NCI-H526 (cell line): ENCODE data around the gene HNRNPUL1.
"Not testable (repeated sequence)": the region's sequence is repeated elsewhere in the genome, so short reads cannot be mapped to it uniquely, and the experiment has no call there.

Experiments
- DNase-seq, 2 experiments: peaks; one replicate each; lab custom pipeline; 2025; lab: John Stamatoyannopoulos, UW

HNRNPUL1 gene

DNA sequence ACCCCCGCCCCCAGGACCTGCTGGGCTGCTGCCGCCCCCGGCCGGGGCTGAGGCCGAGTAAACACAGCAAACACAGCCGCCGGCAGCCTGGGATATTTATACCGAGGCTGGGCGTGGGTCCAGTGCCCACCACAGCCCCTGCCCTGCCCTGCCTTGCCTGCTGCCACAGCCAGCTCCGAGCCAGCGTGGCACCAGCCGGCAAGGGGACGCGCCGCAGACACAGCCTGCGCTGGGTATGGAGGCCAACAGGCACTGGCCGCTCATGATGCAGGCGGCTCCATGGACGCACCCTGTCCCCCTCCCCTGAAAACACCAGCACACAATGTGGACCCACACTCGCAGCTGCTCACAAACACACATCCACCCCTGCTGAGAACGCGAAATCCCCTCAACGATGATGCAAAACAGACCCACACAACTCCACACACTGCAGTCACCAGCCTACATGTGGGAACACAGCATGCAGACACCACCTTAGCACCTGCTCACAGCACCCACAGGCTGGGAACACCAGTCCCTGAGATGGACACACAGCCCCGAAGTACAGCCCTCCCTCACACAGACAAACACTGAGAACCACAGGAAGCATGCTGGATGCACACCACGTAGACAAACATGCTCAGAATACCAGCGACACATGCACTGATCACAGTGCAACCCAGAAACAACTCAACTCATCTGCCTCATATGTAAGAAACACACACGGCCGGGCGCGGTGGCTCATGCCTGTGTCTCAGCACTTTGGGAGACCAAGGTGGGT lies 62.0 kb downstream of the HNRNPUL1 start:
- peak in 1 of 2 experiments; percentile 40 for DNase-seq

DNA sequence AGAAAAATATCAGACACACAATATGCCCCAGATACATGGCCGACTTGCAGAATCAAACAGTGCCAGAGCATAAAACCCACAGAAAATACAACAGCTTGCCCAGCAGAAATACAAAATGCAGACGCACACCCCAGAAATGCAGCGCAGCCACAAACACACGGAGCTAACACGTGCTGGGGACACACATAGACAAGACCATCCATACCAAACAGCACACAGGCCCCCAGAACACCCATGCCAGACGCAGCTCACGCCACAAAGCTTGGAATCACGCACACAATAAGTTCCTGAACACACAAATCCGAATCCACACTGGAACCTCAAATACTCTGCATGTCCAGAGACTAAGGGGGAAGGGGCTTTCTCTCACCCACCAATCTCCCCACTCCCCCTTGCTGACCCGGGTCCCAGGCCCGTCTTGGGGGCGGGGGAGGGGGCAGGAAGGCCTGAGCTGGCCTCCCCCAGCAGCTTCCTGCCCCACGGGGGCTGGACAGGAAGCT lies 63.0 kb downstream of the HNRNPUL1 start:
- DNase-seq, result no peak

DNA sequence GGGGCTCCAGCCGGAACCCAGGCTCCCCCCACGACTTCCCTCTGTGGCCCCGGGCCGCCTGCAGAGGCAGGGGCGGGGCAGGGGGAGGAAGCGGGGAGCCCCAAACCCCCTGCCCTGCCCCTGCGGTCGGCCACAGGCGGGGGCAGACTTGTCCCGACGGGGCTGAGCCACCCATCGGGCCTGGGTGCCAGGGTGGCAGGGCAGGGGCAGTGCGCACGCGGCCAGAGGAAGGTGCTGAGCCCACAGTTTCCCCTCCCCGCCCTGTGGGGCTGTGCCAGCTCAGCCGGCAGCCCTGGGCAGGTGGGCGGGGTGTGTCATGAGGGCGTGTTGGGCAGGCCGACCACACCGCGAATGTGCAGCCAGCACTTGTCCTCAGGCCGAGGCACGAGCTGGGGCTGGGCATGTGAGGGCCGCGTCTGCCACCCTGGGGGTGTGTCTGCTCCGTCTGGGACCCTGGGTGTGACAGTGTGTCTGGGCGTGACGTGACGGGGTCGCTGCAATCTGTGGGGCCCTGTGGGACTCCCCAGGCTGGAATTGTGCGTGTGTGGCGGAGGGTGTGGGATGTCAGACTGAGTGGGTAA lies 63.5 kb downstream of the HNRNPUL1 start:
- peak in 1 of 2 experiments; percentile 67 for DNase-seq

DNA sequence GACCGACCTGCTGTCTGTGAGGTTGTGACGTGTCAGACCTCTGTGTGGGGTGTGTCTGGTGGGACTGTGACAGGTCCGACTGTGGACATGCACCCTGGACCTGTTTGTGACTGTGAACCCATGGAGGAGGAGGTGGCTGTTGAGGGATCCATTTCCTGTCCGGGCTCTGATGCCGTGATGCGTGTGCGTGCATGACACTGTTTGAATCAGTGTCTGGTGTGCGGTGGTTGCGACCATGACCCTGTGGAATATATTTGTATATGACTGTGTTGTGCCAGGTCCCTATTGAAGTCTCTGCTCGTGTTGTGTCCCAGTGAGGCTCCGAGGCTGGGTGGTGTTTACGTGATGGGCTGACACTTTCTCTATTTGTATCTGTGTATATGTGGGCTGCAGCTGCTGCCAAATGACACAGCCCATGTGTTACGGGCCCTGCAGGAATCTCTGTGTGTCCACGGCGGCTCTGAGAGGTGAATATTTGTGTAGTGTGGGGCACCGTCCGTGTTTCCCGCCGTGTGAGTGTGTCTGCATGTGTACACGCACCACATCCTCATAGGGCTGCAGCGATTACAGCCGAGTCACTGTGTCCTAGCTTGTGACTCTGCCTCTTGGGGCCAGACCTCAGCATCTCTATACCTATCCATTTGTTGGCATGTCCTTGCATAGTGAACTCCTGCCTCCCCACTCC lies 64.1 kb downstream of the HNRNPUL1 start:
- DNase-seq, result no peak

DNA sequence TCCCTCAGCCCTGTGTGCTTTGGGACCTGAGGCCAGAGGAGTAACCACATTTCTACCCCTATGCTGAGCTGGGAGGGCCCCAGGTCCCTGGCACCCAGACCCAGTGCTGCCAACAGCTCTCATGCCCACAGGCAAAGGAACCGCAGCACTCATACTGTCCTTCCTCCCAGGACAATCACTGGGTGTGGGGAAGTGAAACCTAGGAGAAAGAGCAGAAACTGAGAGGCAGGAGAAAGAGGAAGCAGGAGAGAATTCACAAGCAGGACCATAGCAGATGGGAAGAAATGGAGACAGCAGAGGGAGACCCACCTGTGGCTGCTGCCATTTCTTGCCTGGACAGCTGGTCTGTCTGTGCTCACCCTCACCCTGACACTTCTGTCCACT lies 64.7 kb downstream of the HNRNPUL1 start:
- DNase-seq, result no peak

DNA sequence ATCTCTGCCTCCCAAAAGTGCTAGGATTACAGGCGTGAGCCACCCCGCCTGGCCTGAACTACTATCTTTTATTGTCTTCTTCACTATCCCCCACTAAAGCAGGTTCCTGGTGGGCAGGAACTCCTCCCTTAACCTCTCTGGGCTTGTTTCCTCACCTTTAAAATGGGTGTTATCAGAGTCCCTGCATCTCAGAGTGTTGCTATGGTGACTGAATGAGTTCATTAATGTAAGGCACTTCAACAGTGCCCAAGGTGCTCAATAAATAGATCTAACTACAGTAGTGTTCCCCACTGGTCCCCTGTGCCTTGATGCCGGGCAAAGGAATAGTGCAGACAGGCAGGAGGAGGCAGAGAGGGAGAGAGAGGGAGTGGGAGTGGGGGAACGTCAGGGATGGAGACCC lies 66.3 kb downstream of the HNRNPUL1 start:
- DNase-seq, result no peak

DNA sequence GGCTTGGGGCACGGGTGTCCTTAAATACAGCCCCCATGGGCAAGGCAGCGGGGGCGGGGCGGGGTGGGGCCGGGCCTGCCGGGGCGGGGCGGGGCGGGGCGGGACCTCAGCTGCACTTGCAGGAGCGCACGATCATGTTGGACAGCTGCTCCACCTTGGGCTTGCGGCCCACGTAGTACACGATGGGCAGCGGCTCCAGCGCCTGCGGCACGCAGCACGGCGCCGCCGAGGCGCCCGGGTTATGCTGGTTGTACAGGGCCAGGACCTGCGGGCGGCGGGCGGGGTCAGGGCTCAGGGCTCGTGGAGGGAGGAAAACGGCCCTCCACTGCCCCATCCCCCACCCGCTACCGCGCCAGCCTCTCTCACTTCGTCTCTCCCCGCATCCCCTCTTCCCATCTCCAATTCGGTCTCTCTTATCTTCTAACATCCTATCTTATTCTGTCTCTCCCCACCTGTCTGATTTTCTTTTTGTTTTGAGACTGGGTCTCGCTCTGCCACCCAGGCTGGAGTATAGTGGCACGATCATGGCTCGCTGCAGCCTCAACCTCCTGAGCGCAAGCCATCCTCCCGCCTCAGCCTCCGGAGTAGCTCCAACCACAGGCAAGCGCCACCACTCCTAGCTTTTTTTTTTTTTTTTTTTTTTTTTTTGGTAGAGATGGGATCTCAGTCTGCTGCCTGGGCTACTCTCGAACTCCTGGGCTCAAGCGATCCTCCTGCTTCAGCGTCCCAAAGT lies 66.9 kb downstream of the HNRNPUL1 start:
- DNase-seq, result peak in 1 of 2 experiments; percentile 42

DNA sequence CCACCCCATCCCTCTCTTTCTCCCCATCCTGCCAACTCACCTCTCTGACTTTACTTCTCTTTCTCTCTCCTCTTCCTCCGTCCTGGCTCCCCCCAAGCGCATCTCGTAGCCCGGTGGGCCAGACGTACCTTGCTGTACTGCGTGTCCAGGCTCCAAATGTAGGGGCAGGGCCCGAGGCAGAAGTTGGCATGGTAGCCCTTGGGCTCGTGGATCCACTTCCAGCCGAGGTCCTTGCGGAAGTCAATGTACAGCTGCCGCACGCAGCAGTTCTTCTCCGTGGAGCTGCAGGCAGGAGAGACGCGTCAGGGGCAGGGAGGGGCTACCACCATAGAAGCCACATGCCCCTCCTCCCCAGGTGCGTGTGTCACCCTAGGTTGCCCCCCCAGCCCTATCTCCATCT lies 67.8 kb downstream of the HNRNPUL1 start:
- no peak for DNase-seq

DNA sequence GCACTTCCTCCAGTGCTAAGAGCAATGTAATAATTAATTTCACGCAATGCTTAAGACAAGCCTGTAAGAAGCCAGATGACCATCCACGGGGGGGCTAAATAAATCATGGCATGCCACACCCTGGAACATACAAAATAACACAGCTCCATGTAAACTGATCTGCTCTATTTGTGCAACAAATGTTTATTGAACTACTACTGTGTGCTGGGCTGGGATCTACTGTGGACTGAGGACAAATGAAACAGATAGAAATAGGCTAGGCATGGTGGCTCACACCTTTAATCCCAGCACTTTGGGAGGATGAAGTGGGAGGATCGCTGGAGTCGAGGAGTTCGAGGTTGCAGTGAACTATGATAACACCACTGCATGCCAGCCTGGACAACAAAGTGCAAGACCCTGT lies 68.3 kb downstream of the HNRNPUL1 start:
- DNase-seq, result no peak

DNA sequence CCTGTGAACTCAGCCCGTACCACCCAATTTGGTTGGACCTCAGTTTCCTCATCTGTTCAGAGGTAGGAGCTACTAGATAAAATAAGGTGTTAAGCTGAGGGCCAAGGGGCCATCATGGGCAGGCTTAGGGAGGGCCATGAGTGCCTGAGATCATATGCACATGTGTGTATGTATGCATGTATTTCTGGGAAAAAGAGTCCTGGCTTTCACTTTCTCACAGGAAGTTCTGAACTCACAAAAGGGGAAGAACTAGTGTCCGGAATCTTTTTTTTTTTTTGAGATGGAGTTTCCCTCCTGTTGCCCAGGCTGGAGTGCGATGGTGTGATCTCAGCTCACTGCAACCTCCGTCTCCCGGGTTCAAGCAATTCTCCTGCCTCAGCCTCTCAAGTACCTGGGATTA lies 70.6 kb downstream of the HNRNPUL1 start:
- DNase-seq, result no peak

DNA sequence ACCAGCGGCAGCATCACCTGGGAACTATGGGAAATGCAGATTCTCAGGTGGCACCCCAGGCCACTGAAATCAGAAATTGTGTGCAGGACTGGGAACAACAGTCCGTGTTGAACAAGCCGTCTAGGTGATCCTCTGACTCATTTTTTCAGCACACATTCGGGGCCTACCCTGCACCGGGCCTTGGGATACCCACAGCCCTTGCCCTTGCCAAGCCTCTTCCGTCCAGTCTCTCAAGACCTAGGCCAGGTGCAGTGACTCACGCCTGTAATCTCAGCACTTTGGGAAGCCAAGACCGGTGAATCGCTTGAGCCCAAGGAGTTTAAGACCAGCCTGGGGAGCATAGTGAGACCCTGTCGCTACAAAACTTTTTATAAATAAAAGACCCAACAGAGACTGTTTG lies 71.3 kb downstream of the HNRNPUL1 start:
- DNase-seq, result no peak

DNA sequence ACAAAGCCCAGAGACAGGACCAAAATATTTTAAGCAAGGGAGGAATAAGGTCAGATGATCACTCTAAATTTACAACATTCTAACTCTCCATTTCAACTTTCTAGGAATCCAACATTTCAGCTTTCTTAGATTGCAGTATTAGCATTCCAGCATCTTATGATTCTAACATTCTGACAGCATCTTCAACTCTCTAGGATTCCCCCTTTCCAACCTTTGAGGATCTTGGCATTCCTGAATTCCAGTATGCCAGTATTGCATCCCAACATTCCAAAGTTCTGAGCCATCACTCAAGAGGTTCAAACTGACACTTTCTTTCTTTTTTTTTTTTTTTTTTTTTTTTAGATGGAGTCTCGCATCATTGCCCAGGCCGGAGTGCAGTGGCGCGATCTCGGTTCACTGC lies 75.8 kb downstream of the HNRNPUL1 start:
- DNase-seq, result no peak

DNA sequence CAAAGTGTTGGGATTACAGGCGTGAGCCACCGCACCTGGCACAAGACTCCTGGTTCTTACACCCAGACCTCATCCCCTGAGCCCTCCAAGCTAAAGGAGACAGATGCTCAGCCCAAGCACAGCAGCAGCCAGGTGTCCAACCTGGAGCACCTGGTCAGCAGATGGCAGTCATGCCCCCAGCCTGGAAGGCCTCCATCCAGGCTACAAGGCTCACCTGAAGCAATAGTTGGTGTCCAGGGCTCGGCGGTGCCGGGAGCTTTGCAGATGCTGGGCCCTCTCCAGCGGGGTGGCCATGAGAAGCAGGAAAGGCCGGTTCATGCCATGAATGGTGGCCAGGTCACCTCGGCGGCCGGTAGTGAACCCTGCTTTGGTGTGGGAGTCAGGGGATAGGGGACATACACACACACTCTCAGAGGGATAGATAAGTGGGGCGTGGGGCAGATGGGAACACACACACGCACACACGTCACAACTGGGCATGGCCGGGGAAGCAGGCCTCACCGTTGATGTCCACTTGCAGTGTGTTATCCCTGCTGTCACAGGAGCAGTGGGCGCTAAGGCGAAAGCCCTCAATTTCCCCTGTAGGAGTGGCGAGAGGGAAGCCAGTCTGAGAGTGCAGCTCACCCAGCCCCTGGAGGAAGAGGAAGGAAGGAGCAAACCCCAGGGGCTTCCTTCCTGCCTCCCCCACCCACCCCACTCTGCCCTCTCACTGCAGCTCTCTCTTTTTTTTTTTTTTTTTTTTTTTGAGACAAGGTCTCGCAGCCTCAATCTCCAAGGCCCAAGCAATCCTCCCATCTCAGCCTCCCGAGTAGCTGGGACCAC lies 77.7 kb downstream of the HNRNPUL1 start:
- peak in 1 of 2 experiments; percentile 42 for DNase-seq

DNA sequence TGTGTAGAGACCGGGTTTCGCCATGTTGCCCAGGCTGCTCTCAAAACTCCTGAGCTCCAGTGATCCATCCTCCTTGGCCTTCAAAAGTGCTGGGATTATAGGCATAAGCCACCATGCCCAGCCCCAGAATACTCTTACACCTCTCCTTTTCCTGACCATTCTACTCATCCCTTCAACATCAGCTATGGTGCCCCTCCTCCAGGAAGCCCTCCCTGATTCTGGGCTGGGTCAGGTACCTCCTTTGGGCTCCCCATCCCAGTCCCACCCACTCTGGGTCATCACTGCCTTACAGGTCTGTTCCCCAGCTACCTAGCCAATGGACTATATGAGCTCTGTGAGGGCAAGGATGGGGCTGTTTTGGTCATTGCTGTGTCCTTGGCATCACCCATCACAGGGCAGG lies 80.0 kb downstream of the HNRNPUL1 start:
- no peak for DNase-seq

DNA sequence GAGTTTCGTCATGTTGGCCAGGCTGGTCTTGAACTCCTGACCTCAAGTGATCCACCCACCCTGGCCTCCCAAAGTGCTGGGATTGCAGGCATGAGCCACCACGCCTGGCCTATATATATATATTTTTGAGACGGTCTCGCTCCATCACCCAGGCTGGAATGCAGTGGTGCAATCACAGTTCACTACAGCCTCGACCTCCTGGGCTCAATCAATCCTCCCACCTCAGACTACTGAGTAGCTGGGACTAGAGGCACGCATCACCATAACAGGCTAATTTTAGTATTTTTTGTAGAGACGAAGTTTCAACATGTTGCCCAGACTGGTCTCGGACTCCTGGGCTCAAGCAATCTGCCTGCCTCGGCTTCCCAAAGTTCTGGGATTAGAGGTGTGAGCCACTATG lies 82.7 kb downstream of the HNRNPUL1 start:
- not testable (repeated sequence) for DNase-seq

DNA sequence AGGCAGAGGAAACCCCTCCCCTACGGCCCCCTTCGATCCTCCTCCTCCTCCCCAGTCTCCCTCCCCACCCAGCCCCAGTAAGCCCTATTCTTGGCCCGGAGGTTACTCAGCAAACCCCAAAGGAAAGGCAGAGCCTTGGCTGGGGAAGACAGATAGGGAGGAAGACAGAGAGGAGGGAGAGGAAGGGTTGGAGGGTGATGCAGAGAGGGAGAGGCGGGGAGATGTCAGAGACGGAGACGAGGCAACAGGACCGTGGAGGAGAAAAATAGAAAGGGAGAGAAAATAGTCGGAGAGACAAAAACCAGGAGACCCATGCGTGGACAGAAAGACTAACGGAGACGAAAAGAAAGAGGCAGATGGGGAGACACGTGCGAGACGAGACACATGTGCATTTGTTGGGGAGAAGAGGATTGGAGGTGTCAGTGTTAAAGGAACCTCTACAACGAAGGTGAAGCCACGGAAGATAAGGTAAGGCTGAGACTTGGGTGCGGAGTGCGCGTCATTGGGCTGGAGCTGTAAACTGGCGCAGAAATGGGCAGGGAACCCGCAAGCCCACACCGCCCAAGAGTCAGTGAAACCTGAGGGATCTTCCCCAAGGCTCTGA lies 86.7 kb downstream of the HNRNPUL1 start:
- DNase-seq, result no peak

DNA sequence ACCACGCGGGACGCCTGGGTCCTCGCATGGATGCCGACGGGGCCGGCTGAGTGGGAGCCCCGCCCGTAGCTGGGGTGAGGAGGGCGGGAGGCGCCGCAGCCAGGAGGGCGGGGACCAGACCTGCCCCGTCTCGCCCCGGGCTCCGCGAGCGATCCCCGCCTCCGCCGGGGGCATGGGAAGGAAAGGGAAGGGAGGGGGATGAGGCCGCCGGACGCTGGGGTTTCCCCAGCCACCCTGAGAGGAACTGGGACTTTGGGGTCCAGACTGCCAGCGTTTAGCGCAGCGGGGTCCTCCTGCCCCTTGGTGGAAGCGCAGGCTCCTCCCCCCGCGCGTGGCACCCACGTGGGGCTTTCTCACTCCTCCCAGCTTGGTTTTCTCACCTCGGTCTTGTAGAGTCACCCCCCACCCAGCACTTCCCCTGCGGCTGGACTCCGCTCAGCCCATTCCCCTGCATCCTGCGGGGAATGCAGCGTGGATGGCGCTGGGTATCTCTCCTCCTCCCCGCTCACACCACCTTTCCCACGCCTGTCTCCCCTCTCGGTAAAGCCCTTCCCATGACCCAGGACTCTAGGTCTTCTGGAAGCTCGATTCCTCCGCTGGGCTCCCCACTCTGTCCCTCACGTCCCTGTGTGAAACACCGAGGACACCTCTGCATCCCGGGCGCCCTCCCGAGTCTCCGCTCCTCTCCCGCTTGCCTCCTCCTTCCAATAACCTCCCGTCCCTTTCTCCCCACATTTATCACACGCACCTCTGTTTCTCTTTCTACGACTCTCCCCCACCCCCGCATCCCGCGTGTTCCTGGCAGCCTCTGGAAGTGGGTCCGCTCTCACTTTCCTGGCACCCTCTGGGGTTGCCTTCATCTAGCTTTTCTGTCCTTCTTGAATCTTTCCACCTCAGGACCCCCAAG lies 87.4 kb downstream of the HNRNPUL1 start:
- DNase-seq, result peak in 1 of 2 experiments; percentile 42

DNA sequence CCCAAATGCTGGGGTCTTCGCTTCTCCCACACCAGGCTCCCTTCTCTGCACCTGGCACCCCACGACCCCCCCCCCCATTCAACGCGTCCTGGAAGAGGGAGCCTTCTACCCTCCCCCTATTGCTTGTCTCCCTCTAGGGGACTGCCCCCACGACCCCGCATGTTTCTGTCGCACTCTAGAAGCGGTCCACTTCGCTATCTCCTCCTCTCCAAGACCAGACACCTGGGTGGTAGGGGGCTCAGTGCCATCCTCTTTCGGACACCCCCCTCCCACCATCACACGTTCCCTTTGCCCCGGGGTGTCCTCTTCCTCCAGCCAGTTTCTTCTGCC lies 88.1 kb downstream of the HNRNPUL1 start:
- DNase-seq, result no peak

DNA sequence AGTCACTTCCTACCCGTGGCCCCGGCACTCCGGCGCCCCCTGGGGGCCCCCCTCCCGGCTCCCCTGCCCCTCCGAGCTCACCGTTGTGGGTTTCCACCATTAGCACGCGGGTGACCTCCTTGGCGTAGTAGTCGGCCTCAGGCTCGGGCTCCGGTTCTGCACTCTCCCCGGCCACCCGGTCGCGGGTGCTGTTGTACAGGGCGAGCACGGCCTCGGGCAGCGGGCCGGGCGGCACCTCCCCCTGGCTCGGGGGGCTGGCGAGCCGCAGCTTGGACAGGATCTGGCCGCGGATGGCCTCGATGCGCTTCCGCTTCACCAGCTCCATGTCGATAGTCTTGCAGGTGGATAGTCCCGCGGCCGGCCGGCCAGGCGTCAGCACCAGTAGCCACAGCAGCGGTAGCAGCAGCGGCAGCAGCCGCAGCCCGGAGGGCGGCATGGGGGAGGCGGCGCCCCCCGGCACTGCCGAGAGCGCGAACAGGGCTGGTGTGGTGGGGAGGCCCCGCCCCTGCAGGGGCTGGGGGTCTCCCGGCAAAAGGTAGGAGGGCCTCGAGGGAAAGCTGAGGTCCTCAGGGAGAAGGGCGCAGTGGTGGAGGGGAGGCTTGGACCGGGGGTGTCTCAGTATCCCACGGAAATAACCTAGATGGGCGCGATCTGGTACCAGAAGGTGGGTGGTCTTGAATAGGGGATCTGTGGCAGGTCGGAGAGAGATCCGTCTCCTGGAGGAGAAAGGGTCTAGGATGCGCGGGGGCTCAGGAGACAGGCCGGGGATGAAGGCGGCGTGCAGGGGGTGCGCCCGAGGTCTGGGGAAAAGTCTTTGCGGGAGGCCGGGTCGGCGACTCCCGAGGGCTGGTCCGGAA lies 88.7 kb downstream of the HNRNPUL1 start:
- peak in 1 of 2 experiments; percentile 73 for DNase-seq
